ENCODE data around the gene CCL23.

Gene CCL23

DNA sequence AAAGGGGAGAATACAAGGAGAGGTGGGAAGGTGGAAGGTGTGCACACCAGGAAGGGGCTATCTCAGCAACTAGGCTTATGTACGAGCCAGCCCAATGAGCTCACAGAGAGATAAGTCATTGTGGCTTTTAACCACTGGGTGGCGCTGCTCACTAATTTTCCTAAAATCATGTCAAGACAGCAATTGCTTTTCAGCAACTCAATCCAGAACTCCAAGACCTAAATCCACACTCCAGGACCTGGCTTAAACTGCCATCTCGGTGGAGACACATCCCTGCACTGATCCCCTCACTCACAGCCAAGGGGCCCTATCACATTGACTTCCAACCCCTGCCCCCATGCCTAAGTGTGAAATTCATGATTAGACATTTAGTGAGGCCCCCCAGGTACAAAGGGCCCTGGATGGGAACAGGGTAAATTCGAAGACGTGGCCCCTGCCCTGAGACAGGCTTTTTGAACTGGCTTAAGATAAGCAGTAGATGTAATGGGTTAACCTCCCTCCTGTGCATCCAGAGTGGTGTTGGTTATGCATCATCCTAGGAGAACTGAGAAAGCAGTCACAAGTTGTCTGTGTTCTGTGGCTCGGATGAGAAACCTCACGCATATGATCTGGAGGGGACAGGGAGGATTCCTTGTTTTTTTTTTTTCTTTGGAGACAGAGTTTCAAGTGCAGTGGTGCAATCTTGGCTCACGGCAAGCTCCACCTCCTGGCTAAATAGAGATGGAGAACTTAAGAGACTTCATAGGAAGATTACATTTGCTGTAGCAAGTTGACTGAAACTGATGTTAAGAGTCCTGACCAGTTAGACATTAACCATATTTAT is 48.0 kb downstream of the CCL23 start:
- DNase-seq (ENCODE audit: low read depth): peak; percentile 52

DNA sequence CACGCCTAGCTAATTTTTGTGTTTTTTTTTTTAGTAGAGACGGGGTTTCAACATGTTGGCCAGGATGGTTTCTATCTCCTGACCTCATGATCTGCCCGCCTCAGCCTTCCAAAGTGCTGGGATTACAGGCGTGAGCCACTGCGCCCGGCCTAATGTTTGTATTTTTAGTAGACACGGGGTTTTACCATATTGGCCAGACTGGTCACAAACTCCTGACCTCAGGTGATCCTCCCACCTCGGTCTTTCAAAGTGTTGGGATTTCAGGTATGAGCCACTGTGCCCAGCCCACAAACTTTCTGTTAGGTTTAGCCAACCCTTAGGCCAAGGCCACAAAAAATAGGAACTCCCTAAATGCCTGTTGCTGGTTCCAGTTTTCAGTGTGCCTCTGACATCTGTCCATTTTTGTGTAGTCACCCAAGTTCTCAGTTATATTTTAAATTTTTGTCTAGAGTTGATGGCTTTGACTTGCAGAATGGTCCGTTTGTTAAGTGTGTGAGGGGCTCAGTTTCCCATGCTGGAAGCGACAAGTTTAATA is 49.2 kb downstream of the CCL23 start:
- DNase-seq (ENCODE audit: low read depth): no peak

DNA sequence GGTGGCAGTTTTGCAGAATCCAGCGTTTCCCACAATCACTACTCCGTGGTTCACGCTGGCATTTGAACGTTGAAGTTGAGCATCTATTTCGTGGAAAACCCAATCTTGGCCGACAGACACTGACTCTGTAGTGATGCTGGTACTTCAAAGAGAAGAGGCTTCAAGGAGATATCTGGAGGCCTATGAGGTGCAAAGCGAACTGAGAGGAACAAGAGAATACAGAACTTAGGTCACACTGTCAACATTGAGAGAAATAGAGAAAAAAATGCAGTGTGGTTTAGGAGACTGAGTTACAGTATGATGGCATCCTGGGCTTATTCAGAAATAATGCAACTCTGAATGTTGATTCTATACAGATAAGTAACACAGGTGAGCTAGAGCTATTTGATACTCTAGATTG is 52.5 kb downstream of the CCL23 start:
- no peak for DNase-seq (ENCODE audit: low read depth)

DNA sequence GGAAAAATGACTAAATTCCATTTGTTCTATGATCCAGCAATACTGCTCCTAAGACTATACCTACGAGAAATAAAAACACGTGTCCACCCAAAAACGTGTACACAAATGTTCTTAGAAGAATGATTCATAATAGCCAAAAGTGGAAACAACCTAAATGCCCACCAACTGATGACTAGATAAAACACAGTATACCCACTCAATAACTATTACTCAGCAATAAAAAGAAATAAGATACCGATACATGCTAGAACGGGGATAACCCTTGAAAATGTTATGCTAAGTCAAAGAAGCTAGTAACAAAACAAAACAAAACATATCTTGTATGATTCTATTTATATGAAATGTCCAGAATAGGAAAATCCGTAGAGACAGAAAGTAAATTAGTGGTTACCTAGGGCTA is 54.1 kb downstream of the CCL23 start:
- no peak for DNase-seq (ENCODE audit: low read depth)

Data from stimulated activated CD8-positive, alpha-beta memory T cell treated with anti-CD3 and anti-CD28 coated beads, Interleukin-15, amount 100 ng/mL, for 1 hour (primary cell).